Measurements from ENCODE around the gene DTNB. TPM values are rescaled to one million over a fixed set of nuclear protein-coding genes. Genes with fewer than 3 reads are reported as not detected.

The DTNB gene
- total and polyA plus RNA-seq, 10 of the 15 experiments (the other 5 are each of a cell fraction or from before 2014, with no cell fraction given): 4.5 to 30.6 (median 11.9) TPM

DNA sequence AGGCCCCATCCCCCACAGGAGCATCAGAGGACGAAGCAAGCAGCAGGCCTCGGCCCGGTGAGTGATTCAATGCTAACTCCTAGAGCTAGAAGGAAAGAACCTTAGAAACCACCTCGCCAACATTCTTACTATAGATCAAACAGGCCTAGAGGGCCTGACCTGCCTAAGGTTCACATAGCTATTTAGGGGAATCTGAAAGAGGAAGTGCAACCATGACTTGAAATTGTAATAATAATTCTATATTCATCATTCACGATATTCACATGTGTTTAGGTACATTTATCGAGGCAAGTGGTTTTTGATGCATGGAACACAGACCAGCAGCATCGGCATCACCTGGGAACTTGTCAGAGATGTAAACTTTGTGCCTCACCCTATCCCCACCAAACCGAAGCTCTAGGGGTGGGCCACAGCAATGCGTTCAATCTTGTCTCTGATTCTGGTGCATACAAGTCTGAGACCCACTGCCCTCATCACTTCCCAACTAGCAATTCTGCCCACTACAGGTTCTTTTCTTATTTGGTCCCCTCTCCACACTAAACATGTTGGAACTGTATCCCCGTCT lies 253.6 kb downstream of the DTNB start:
- Histone ChIP-seq H3K4me3 (peak overlapping the region; percentile 75; the same call in 1 of the 2 replicates), H3K27me3 (replicated peaks in 1 of 2; ENCODE audit: control insufficient read depth in 2 of 2, insufficient read depth in 2 of 2, low read length in 1 of 2) (no peaks in the 10 kb centered on the region), H3K4me1 (ENCODE audit: control insufficient read depth, insufficient read depth, low read length) (peaks cover 29% of the 10 kb centered on the region), H3K27ac (ENCODE audit: control insufficient read depth, insufficient read depth) (peak overlapping the region; percentile 98), H3K9me3 (replicated peaks; ENCODE audit: control insufficient read depth, insufficient read depth, low read length) (no peaks in the 10 kb centered on the region), H2AFZ (ENCODE audit: control insufficient read depth, low read depth, low read length) (no peak overlapping the region), H3K36me3 (ENCODE audit: control insufficient read depth in 2 of 2, insufficient read depth in 2 of 2, low read length in 1 of 2) (no peaks in the 10 kb centered on the region), H3K9ac (ENCODE audit: control insufficient read depth, insufficient read depth, low read length) (peak overlapping the region; percentile 72), H4K20me1 (ENCODE audit: control insufficient read depth, insufficient read depth) (no peaks in the 10 kb centered on the region), H3K4me2 (ENCODE audit: control insufficient read depth, insufficient read depth) (peak overlapping the region; percentile 85), H3K79me2 (ENCODE audit: control insufficient read depth, insufficient read depth, low read length) (peaks cover 39% of the 10 kb centered on the region)
- intact Hi-C loops (cut with micrococcal nuclease; ENCODE audit: unreplicated experiment): loop anchor here (1.0 to 5.0 kb wide), 11 partner anchors 9 to 207 kb away; no protein-coding TSS in a partner anchor
- POLR2A ChIA-PET: interaction anchor here (0.5 to 7.4 kb wide), 19 partner anchors 14 to 147 kb away, joined by 3 to 192 read pairs (median 4); no protein-coding TSS in a partner anchor
- WGBS (ENCODE audit: insufficient coverage, insufficient replicate concordance, low lambda C conversion rate, missing lambda C conversion rate): 0% methylated on average over 10 of the region's 10 CpGs
- in situ Hi-C loops (cut with MboI): loop anchor here (5.0 kb wide), 1 partner anchor 117 kb away; no protein-coding TSS in a partner anchor
- ATAC-seq (peak; percentile 76), DNase-seq (ENCODE audit: low read depth, low spot score) (peak; percentile 96), FAIRE-seq (peak; percentile 84)
- SMC1A ChIA-PET (ENCODE audit: uncharacterized antibody, unreplicated experiment): interaction anchor here (0.6 to 7.5 kb wide), 23 partner anchors 15 to 195 kb away, joined by 3 to 245 read pairs (median 6); no protein-coding TSS in a partner anchor
- RAD21 ChIA-PET (ENCODE audit: unreplicated experiment): interaction anchor here (0.7 to 7.4 kb wide), 22 partner anchors 9 to 147 kb away, joined by 3 to 189 read pairs (median 5); no protein-coding TSS in a partner anchor
- no TSS peak for BruUV-seq (replicated peaks)
- CTCF ChIA-PET: interaction anchor here (0.5 to 7.4 kb wide), 13 partner anchors 10 to 147 kb away, joined by 3 to 105 read pairs (median 6); no protein-coding TSS in a partner anchor
- TF ChIP-seq, protein P1, sequence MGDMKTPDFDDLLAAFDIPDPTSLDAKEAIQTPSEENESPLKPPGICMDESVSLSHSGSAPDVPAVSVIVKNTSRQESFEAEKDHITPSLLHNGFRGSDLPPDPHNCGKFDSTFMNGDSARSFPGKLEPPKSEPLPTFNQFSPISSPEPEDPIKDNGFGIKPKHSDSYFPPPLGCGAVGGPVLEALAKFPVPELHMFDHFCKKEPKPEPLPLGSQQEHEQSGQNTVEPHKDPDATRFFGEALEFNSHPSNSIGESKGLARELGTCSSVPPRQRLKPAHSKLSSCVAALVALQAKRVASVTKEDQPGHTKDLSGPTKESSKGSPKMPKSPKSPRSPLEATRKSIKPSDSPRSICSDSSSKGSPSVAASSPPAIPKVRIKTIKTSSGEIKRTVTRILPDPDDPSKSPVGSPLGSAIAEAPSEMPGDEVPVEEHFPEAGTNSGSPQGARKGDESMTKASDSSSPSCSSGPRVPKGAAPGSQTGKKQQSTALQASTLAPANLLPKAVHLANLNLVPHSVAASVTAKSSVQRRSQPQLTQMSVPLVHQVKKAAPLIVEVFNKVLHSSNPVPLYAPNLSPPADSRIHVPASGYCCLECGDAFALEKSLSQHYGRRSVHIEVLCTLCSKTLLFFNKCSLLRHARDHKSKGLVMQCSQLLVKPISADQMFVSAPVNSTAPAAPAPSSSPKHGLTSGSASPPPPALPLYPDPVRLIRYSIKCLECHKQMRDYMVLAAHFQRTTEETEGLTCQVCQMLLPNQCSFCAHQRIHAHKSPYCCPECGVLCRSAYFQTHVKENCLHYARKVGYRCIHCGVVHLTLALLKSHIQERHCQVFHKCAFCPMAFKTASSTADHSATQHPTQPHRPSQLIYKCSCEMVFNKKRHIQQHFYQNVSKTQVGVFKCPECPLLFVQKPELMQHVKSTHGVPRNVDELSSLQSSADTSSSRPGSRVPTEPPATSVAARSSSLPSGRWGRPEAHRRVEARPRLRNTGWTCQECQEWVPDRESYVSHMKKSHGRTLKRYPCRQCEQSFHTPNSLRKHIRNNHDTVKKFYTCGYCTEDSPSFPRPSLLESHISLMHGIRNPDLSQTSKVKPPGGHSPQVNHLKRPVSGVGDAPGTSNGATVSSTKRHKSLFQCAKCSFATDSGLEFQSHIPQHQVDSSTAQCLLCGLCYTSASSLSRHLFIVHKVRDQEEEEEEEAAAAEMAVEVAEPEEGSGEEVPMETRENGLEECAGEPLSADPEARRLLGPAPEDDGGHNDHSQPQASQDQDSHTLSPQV (IDR thresholded peaks at IDR 0.05): no peak
- TF ChIP-seq WRNIP1 (IDR thresholded peaks at IDR 0.05; ENCODE audit: borderline replicate concordance, low read depth, low read length): no peak
- TF ChIP-seq BRCA1 (IDR thresholded peaks at IDR 0.05; ENCODE audit: low read depth, low read length): no peak
- TF ChIP-seq RELA (IDR thresholded peaks at IDR 0.05; ENCODE audit: borderline replicate concordance, partially characterized antibody): no peak
- peak; percentile 83 for TF ChIP-seq IKZF1 (conservative IDR thresholded peaks at IDR 0.05)
- TF ChIP-seq GABPA (IDR thresholded peaks at IDR 0.05; ENCODE audit: low read depth): peak; percentile 48; the same call in 1 of the 2 replicates
- TF ChIP-seq CREB1 (IDR thresholded peaks at IDR 0.05; ENCODE audit: low read depth): peak; percentile 70; the same call in 1 of the 2 replicates
- no peak for TF ChIP-seq RBBP5 (conservative IDR thresholded peaks at IDR 0.05)
- peak; percentile 97 to 99 for TF ChIP-seq EP300 (IDR thresholded peaks at IDR 0.05; ENCODE audit: borderline replicate concordance in 1 of 2, control insufficient read depth in 1 of 2, low read depth in 2 of 2, low read length in 2 of 2)
- TF ChIP-seq POU2F2 (IDR thresholded peaks at IDR 0.05; ENCODE audit: borderline replicate concordance, low read depth, low read length): peak; percentile 88
- TF ChIP-seq ZNF24 (IDR thresholded peaks at IDR 0.05): peak; percentile 72; the same call in 1 of the 2 replicates
- peak in 1 of 2 experiments; percentile 74; a peak in 2 of 4 replicates for TF ChIP-seq SRF (IDR thresholded peaks at IDR 0.05; ENCODE audit: low read depth in 2 of 2, low read length in 2 of 2)
- no peak for TF ChIP-seq KAT2A (conservative IDR thresholded peaks at IDR 0.05; ENCODE audit: control insufficient read depth, low read depth, low read length)
- TF ChIP-seq, protein P2, sequence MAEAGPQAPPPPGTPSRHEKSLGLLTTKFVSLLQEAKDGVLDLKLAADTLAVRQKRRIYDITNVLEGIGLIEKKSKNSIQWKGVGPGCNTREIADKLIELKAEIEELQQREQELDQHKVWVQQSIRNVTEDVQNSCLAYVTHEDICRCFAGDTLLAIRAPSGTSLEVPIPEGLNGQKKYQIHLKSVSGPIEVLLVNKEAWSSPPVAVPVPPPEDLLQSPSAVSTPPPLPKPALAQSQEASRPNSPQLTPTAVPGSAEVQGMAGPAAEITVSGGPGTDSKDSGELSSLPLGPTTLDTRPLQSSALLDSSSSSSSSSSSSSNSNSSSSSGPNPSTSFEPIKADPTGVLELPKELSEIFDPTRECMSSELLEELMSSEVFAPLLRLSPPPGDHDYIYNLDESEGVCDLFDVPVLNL (IDR thresholded peaks at IDR 0.05; ENCODE audit: low read depth, low read length): no peak
- peak; percentile 99 for TF ChIP-seq MEF2B (IDR thresholded peaks at IDR 0.05; ENCODE audit: partially characterized antibody, poor library complexity, severe bottlenecking)
- TF ChIP-seq CBFB (IDR thresholded peaks at IDR 0.05; ENCODE audit: low read depth): peak; percentile 94
- TF ChIP-seq SMC3 (IDR thresholded peaks at IDR 0.05; ENCODE audit: borderline replicate concordance, low read length): peak; percentile 33; the same call in 1 of the 2 replicates
- TF ChIP-seq GATAD2B (conservative IDR thresholded peaks at IDR 0.05; ENCODE audit: low read depth): no peak; the same call in 1 of the 2 replicates
- TF ChIP-seq SMAD1 (IDR thresholded peaks at IDR 0.05; ENCODE audit: low read depth, partially characterized antibody): no peak

Measured in GM12878 (cell line).